Type B pancreatic cell (in vitro differentiated cells): ENCODE measurements around the gene ACSF2. TPM values are rescaled to one million over a fixed set of nuclear protein-coding genes. Genes with fewer than 3 reads are reported as not detected.

Source experiments
- DNase-seq: peaks from one replicate; pipeline ENCODE4 v3.0.0; 2021; ENCODE audit warnings: mixed read lengths; ENCODE audit not compliant: unreplicated experiment; ENCODE audit errors: extremely low spot score
- H3K27ac Mint-ChIP-seq: 2 replicates; pipeline ENCODE4 v1.8.0; 2021; ENCODE audit warnings: mild to moderate bottlenecking, mixed read lengths
- H3K27me3 Mint-ChIP-seq: 2 replicates; pipeline ENCODE4 v1.8.0; 2021; ENCODE audit warnings: mixed read lengths
- H3K36me3 Mint-ChIP-seq: 2 replicates; pipeline ENCODE4 v1.8.0; 2021; ENCODE audit warnings: mixed read lengths
- H3K4me1 Mint-ChIP-seq: one replicate; pipeline ENCODE4 v1.8.0; 2021; ENCODE audit warnings: mixed read lengths; ENCODE audit not compliant: unreplicated experiment
- H3K4me3 Mint-ChIP-seq: 2 replicates; pipeline ENCODE4 v1.8.0; 2021; ENCODE audit warnings: mild to moderate bottlenecking, mixed read lengths
- H3K9me3 Mint-ChIP-seq: 2 replicates; pipeline ENCODE4 v1.8.0; 2021; ENCODE audit warnings: mixed read lengths
- total RNA-seq: library from RNA; stranded (reverse); gene quantifications from 2 replicates; pipeline ENCODE4 v1.2.1, GENCODE V29; 2021; ENCODE audit warnings: low replicate concordance
- TF ChIP-seq, protein P1 (sequence below): fragments of 200-600 bp; sonication (generic); conservative IDR thresholded peaks from 2 replicates; pipeline ENCODE4 v1.5.0; 2021; ENCODE audit warnings: antibody characterized with exemption, mild to moderate bottlenecking

Gene ACSF2
- total RNA-seq, 1 donor from 2014 or later = 57.3 TPM

- Mint-ChIP-seq H3K27me3 (no peaks in the 10 kb centered on the region), H3K4me3 (no peak overlapping the region), H3K36me3 (peaks cover 4% of the 10 kb centered on the region), H3K9me3 (no peaks in the 10 kb centered on the region), H3K27ac (no peak overlapping the region), H3K4me1 (no peaks in the 10 kb centered on the region)
- DNase-seq = no peak
- TF ChIP-seq, protein P1, sequence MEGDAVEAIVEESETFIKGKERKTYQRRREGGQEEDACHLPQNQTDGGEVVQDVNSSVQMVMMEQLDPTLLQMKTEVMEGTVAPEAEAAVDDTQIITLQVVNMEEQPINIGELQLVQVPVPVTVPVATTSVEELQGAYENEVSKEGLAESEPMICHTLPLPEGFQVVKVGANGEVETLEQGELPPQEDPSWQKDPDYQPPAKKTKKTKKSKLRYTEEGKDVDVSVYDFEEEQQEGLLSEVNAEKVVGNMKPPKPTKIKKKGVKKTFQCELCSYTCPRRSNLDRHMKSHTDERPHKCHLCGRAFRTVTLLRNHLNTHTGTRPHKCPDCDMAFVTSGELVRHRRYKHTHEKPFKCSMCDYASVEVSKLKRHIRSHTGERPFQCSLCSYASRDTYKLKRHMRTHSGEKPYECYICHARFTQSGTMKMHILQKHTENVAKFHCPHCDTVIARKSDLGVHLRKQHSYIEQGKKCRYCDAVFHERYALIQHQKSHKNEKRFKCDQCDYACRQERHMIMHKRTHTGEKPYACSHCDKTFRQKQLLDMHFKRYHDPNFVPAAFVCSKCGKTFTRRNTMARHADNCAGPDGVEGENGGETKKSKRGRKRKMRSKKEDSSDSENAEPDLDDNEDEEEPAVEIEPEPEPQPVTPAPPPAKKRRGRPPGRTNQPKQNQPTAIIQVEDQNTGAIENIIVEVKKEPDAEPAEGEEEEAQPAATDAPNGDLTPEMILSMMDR = no peak
Measured at GRCh38 chr17:50458270-50458669, 32.3 kb downstream of the ACSF2 start.

GRCh38 chr17:50458701-50459676, 33.0 kb downstream of the ACSF2 start:
- H3K4me1 Mint-ChIP-seq = no peaks in the 10 kb centered on the region
- no peak overlapping the region for H3K27ac Mint-ChIP-seq
- DNase-seq = no peak
- no peaks in the 10 kb centered on the region for H3K36me3 Mint-ChIP-seq
- TF ChIP-seq, protein P1 = no peak
- H3K4me3 Mint-ChIP-seq = no peak overlapping the region
- no peaks in the 10 kb centered on the region for H3K27me3 Mint-ChIP-seq
- H3K9me3 Mint-ChIP-seq = no peaks in the 10 kb centered on the region

GRCh38 chr17:50459756-50460155, 33.7 kb downstream of the ACSF2 start:
- TF ChIP-seq, protein P1 = no peak
- Mint-ChIP-seq H3K4me3 (no peak overlapping the region), H3K4me1 (no peaks in the 10 kb centered on the region), H3K27ac (no peak overlapping the region), H3K9me3 (no peaks in the 10 kb centered on the region), H3K27me3 (no peaks in the 10 kb centered on the region), H3K36me3 (no peaks in the 10 kb centered on the region)
- DNase-seq = no peak

DNA sequence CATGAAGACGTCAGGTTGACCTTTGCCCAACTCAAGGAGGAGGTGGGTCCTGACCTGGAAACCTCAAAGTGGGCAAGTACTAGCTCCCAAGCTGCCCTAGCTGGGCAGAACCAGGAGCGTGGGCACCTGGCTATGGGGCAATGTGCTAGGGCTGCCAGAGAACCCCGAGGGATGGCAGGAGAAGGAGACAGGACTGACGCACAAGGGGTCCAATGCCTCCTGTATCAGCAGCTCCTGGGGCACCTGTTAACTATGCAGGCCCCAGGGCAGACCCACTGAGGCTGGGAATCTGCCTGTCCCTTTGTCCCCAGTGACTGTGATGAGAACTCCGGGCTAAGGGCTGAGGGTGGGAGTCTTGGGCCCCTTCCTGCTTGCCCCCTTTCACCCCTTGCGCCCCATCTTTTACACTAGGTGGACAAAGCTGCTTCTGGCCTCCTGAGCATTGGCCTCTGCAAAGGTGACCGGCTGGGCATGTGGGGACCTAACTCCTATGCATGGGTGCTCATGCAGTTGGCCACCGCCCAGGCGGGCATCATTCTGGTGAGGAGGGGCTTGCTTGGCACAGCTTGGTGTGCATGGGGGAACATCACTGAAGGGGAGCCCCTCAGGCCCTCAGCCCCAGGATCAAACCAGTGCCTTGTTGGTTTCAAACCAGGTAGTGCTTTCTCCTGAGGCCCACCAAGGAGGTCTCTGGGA, 35.0 kb downstream of the ACSF2 start:
- no peaks in the 10 kb centered on the region for H3K27me3 Mint-ChIP-seq
- no peaks in the 10 kb centered on the region for H3K9me3 Mint-ChIP-seq
- no peak for DNase-seq
- no peak overlapping the region for H3K4me3 Mint-ChIP-seq
- H3K36me3 Mint-ChIP-seq = no peaks in the 10 kb centered on the region
- TF ChIP-seq, protein P1 = no peak
- H3K27ac Mint-ChIP-seq = no peak overlapping the region
- no peaks in the 10 kb centered on the region for H3K4me1 Mint-ChIP-seq

DNA sequence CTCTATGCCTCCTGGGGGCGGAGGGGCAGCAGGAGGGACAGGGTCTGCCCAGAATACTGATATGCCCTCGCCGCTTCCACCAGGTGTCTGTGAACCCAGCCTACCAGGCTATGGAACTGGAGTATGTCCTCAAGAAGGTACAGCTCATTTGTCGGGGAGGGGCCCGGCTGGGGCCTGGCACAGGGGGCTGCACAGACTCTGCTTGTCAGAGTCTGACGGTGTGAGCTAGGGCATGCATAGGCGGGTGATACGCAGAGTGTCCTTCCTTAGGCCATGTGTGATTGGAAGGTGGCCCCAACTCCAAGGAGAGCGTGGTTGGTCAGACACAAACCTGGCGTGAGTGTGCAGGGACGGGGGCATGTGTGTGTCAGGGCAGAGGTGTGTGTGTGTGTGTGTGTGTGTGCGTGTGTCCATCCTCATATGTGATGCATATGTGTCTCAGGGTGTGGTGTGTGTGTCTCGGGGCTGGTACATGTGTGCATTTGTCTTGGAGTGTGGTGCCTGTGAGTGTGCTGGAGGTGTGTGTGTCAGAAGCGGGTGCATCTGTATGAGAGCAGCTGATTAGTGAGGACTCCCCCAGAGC, 35.6 kb downstream of the ACSF2 start:
- no peak overlapping the region for H3K4me3 Mint-ChIP-seq
- H3K9me3 Mint-ChIP-seq = no peaks in the 10 kb centered on the region
- H3K27ac Mint-ChIP-seq = no peak overlapping the region
- H3K36me3 Mint-ChIP-seq = no peaks in the 10 kb centered on the region
- H3K27me3 Mint-ChIP-seq = no peaks in the 10 kb centered on the region
- no peaks in the 10 kb centered on the region for H3K4me1 Mint-ChIP-seq
- DNase-seq = no peak
- TF ChIP-seq, protein P1 = no peak
